ENCODE data around the gene AGRN. TPM values are rescaled to one million over a fixed set of nuclear protein-coding genes. Genes with fewer than 3 reads are reported as not detected.

Gene AGRN
- total RNA-seq, 4 donors from 2014 or later, result 17.0 to 31.6 (median 22.6) TPM

- H3K4me3 ChIP-seq, result no peak overlapping the region
- no peaks in the 10 kb centered on the region for H3K27me3 ChIP-seq
- peaks cover 10 to 18% (median 15%) of the 10 kb centered on the region in 4 donors for H3K4me1 ChIP-seq
- H3K36me3 ChIP-seq, result peaks cover 0 to 60% (median 54%) of the 10 kb centered on the region in 4 donors
- H3K9me3 ChIP-seq, result no peaks in the 10 kb centered on the region
- TF ChIP-seq POLR2A (IDR thresholded peaks at IDR 0.05; ENCODE audit: low read depth), result no peak
- no peak for TF ChIP-seq CTCF (IDR thresholded peaks at IDR 0.05)
- no peak for TF ChIP-seq EP300 (IDR thresholded peaks at IDR 0.05)
- no peak for TF ChIP-seq POLR2AphosphoS5 (IDR thresholded peaks at IDR 0.05)
- intact Hi-C loops (cut with DNase I), result no loop called here
- H3K27ac ChIP-seq (replicated peaks in 1 of 4), result no peak overlapping the region
- WGBS, result 92% methylated on average over 29 of the region's 34 CpGs
- no peak for DNase-seq (ENCODE audit: extremely low spot score)
These were observed 24.6 kb downstream of the AGRN start for GRCh38 chr1:1044455-1045078.

DNA sequence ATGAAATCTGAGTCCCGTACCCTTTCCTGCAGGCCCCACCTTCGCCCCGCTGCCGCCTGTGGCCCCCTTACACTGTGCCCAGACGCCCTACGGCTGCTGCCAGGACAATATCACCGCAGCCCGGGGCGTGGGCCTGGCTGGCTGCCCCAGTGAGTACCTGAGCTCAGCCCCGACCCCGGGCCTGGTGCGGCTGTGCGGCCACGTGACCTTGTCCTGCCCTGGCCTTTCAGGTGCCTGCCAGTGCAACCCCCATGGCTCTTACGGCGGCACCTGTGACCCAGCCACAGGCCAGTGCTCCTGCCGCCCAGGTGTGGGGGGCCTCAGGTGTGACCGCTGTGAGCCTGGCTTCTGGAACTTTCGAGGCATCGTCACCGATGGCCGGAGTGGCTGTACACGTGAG is 25.2 kb downstream of the AGRN start:
- H3K4me1 ChIP-seq, result peaks cover 5 to 13% (median 10%) of the 10 kb centered on the region in 4 donors
- TF ChIP-seq POLR2AphosphoS5 (IDR thresholded peaks at IDR 0.05), result no peak
- no peak for TF ChIP-seq CTCF (IDR thresholded peaks at IDR 0.05)
- no peak for TF ChIP-seq POLR2A (IDR thresholded peaks at IDR 0.05; ENCODE audit: low read depth)
- TF ChIP-seq EP300 (IDR thresholded peaks at IDR 0.05), result no peak
- no peak for DNase-seq (ENCODE audit: extremely low spot score)
- no peaks in the 10 kb centered on the region for H3K27me3 ChIP-seq
- intact Hi-C loops (cut with DNase I), result no loop called here
- 90% methylated on average over 2 of the region's 23 CpGs for WGBS
- H3K9me3 ChIP-seq, result no peaks in the 10 kb centered on the region
- no peak overlapping the region for H3K27ac ChIP-seq (replicated peaks in 1 of 4)
- H3K4me3 ChIP-seq, result no peak overlapping the region
- peaks cover 0 to 66% (median 59%) of the 10 kb centered on the region in 4 donors for H3K36me3 ChIP-seq

DNA sequence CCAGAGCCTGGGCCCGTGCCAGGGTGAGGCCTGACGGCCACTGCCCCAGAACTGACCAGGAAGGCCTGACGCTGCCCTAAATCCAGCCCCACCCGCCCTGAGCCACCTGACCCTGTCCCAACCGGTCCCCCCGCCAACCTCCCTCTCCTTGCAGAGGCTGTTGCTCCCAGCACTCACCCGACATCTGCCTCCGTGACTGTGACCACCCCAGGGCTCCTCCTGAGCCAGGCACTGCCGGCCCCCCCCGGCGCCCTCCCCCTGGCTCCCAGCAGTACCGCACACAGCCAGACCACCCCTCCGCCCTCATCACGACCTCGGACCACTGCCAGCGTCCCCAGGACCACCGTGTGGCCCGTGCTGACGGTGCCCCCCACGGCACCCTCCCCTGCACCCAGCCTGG is 26.3 kb downstream of the AGRN start:
- Histone ChIP-seq H3K4me1 (peaks cover 0 to 4% (median 1%) of the 10 kb centered on the region in 4 donors), H3K27me3 (no peaks in the 10 kb centered on the region), H3K4me3 (no peak overlapping the region), H3K9me3 (no peaks in the 10 kb centered on the region), H3K36me3 (peaks cover 0 to 77% (median 70%) of the 10 kb centered on the region in 4 donors), H3K27ac (replicated peaks in 1 of 4) (no peak overlapping the region)
- intact Hi-C loops (cut with DNase I), result no loop called here
- TF ChIP-seq POLR2AphosphoS5 (IDR thresholded peaks at IDR 0.05), result no peak
- TF ChIP-seq CTCF (IDR thresholded peaks at IDR 0.05), result no peak
- no peak for TF ChIP-seq EP300 (IDR thresholded peaks at IDR 0.05)
- no peak for TF ChIP-seq POLR2A (IDR thresholded peaks at IDR 0.05; ENCODE audit: low read depth)
- no peak for DNase-seq (ENCODE audit: extremely low spot score)
- 95% methylated on average over 11 of the region's 20 CpGs for WGBS

- peaks cover 0 to 82% (median 75%) of the 10 kb centered on the region in 4 donors for H3K36me3 ChIP-seq
- 76% methylated on average over 6 of the region's 26 CpGs for WGBS
- H3K9me3 ChIP-seq, result no peaks in the 10 kb centered on the region
- DNase-seq (ENCODE audit: extremely low spot score), result no peak
- intact Hi-C loops (cut with DNase I), result no loop called here
- no peaks in the 10 kb centered on the region for H3K4me1 ChIP-seq
- H3K4me3 ChIP-seq, result no peak overlapping the region
- no peak for TF ChIP-seq CTCF (IDR thresholded peaks at IDR 0.05)
- no peak for TF ChIP-seq POLR2AphosphoS5 (IDR thresholded peaks at IDR 0.05)
- TF ChIP-seq EP300 (IDR thresholded peaks at IDR 0.05), result no peak
- no peak for TF ChIP-seq POLR2A (IDR thresholded peaks at IDR 0.05; ENCODE audit: low read depth)
- no peak overlapping the region for H3K27ac ChIP-seq (replicated peaks in 1 of 4)
- H3K27me3 ChIP-seq, result no peaks in the 10 kb centered on the region
These were observed 26.8 kb downstream of the AGRN start for GRCh38 chr1:1046767-1047166.

GRCh38 chr1:1047407-1047806 is 27.5 kb downstream of the AGRN start:
- DNase-seq (ENCODE audit: extremely low spot score), result no peak
- H3K4me3 ChIP-seq, result no peak overlapping the region
- no peaks in the 10 kb centered on the region for H3K27me3 ChIP-seq
- peaks cover 0 to 85% (median 76%) of the 10 kb centered on the region in 4 donors for H3K36me3 ChIP-seq
- no peaks in the 10 kb centered on the region for H3K9me3 ChIP-seq
- intact Hi-C loops (cut with DNase I), result no loop called here
- no peak for TF ChIP-seq POLR2A (IDR thresholded peaks at IDR 0.05; ENCODE audit: low read depth)
- TF ChIP-seq POLR2AphosphoS5 (IDR thresholded peaks at IDR 0.05), result no peak
- TF ChIP-seq CTCF (IDR thresholded peaks at IDR 0.05), result no peak
- no peak for TF ChIP-seq EP300 (IDR thresholded peaks at IDR 0.05)
- 91% methylated on average over 7 of the region's 19 CpGs for WGBS
- no peaks in the 10 kb centered on the region for H3K4me1 ChIP-seq
- H3K27ac ChIP-seq (replicated peaks in 1 of 4), result no peak overlapping the region

Measured in esophagus muscularis mucosa (tissue), 4 donors.